ENCODE results near the gene ELN. TPM values are rescaled to one million over a fixed set of nuclear protein-coding genes. Genes with fewer than 3 reads are reported as not detected.
"Not testable (repeated sequence)": the region's sequence is repeated elsewhere in the genome, so short reads cannot be mapped to it uniquely, and the experiment has no call there.

Gene ELN
- total RNA-seq, 1 donor from 2014 or later: 41.2 TPM

DNA sequence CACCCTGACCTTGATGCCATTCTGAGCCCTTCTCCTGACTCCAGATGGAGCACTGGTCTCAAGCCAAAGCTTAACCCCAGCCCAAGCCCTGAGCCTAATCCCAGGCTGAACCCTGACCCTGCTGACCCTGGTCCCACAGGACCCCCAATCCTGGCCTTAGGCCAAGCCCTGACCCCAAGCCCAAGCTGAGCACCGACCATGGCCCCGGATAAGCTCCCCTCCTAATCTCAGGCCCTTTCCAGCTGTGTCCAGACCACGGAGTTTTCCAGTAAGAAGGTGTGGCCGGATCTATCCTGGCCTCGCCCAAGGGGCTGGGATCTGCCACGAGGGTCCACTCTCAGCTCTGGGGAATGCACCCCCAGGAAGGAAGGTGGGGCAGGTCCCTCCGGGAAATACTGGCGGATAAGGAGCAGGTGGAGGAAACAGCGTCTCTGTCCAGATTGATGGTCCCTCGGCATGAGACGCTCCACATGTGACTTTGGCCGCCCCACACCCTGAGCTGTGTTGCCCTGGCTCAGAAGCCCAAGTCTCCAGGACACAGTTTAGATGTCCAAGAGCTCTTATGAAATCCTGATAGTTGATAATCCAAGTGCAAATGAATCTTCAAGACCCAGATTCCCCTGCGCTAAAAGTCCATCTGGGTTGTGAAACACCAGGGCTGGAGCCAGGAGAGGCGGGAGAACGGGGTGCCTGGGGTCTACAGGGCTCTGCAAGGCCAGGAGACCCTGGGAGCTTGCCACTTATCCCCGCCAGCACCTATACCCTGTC is 10.4 kb downstream of the ELN start:
- intact Hi-C loops (cut with DNase I): no loop called here

DNA sequence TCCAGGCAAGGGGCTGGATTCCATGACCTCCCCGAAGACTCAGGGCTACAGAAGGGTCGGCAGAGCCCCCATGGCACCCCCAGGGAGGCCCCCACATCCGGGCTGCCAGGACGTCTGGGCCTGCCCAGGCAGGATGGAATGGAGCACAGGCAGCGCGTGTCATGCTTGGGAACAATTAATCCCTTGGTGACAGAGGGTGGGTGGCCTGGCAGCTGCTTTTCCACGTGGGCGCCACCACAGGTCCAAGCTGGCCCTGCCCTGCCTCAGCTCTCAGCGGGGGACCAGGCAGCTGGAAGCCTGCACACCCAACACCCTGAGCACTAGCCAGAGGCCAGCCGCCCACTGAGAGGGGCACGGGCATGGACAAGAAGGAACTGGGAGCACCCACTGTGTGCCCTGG is 11.4 kb downstream of the ELN start:
- intact Hi-C loops (cut with DNase I): no loop called here
- no peak for DNase-seq (ENCODE audit: low spot score)

More for the DNA sequence above, 10.4 kb downstream of the ELN start:
- DNase-seq (ENCODE audit: low spot score): no peak

DNA sequence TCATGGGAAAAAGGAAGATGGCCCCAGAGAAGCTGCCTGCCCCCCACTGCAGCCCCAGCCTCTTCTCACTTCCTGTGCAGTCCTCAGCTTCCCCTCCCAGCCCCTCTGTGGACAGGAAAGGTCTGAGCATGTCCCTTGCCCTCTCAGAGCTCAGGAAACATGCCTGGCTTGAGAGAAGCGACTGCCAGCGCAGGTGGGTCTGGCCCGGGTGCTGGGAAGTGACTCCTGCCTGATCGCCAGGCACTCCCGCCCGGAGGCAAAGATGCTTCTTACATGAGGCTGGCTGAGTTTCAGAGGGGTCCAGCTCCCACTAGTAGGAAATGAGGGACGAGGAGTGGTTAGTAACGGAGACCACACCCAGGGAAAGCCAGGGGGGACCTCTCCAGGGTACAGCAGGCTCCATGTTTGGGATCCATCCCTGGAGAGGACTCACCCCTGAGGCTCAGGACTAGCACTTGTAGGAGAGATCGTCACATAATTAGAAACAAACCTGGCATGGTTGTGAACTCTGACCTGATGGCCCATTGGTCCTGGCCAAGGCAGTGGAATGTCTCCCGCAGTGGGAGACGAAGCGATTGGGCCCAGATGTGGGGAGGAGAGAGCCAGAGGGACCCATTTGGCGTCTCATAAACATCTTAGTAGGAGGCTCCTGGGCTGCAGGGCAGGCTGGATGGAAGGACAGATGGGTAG is 12.3 kb downstream of the ELN start:
- intact Hi-C loops (cut with DNase I): no loop called here
- no peak for DNase-seq (ENCODE audit: low spot score)

DNA sequence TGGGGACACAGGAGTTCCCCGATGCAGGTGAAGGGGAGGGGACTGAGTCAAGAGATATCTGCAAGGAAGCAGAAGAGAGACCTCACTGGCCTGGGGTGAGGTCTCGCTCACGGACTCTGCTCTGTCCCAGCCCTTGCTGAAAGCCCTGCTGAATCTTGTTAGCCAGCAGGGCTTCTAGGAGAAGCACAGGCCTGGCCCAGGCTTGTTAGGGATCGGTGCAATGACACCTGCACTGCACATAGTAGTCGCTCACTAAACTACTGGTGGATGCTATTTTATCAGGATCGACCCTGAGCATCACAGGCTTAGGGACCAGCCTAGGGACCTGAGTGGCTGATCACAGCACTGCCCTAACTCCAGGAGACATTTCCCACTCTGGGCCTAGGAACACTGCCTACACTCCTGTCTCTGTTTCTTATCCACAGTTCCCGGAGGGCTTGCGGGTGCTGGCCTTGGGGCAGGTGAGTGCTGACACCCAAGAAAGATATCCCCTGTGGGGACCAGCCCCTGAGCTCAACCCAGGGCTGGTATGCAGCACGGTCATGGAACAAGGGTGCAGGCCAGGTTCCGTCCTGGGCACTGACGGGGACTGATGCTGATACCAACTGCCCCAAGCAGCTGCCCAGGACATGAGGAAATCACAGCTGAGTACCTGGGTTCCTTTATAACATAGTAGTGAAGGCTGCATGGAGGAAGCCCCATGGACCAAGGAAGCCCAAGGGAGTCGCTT is 13.0 kb downstream of the ELN start:
- DNase-seq (ENCODE audit: low spot score): no peak
- intact Hi-C loops (cut with DNase I): no loop called here

DNA sequence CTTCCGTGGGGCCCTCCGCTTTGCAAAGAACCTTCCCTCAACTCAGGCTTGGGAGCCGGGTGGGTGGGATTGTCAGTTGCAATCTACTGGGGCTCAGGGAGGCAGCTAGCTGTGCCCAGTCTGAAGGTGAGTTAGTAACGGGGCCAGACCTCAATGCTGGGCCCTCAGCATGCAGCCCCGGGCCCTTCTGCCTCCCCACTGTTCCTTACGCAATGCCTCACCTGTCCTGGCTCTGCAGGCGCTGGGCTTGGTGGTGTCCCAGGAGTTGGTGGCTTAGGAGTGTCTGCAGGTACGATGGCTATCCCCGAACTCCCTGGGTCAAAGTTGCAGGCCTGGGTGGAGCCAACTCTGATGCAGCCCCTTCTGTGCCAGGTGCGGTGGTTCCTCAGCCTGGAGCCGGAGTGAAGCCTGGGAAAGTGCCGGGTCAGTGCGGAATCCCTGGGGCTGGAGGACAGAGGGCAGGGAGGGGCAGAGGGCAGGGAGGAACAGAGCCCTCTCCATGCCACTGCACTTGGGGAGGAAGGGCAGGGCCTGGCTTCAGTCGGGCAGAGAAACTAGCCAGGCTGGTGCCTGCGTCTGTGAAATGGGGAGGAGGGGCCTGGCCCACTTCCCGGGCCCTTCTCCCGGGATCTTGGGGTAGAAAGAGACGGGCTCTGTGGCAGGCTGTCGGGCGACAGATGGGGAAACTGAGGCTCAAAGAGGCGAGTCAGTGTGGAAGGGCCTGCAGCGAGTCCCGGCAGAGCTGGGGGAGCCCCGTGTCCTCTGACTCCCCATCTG is 15.0 kb downstream of the ELN start:
- intact Hi-C loops (cut with DNase I): no loop called here

DNA sequence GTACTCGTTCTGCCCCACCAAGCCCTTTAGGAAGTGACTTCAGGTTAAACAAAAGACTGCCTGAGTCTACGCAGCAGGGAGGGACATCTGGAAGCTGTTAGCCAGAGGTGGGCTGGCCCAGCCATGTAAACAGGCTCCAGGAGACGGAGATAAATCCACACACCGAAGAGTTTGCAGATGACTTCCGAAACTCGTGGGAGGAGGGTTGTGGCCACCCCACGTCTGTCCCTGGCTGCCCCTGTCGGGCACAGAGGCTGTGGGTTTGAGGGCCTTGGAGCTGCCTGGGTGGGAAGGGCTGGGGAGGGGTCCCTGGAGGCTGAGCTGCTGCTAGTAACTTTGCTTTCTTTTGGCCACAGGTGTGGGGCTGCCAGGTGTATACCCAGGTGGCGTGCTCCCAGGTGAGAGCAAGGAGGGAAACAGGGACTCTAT is 15.6 kb downstream of the ELN start:
- intact Hi-C loops (cut with DNase I): no loop called here
- no peak for DNase-seq (ENCODE audit: low spot score)

More for the DNA sequence above, 15.0 kb downstream of the ELN start:
- DNase-seq (ENCODE audit: low spot score): no peak

DNA sequence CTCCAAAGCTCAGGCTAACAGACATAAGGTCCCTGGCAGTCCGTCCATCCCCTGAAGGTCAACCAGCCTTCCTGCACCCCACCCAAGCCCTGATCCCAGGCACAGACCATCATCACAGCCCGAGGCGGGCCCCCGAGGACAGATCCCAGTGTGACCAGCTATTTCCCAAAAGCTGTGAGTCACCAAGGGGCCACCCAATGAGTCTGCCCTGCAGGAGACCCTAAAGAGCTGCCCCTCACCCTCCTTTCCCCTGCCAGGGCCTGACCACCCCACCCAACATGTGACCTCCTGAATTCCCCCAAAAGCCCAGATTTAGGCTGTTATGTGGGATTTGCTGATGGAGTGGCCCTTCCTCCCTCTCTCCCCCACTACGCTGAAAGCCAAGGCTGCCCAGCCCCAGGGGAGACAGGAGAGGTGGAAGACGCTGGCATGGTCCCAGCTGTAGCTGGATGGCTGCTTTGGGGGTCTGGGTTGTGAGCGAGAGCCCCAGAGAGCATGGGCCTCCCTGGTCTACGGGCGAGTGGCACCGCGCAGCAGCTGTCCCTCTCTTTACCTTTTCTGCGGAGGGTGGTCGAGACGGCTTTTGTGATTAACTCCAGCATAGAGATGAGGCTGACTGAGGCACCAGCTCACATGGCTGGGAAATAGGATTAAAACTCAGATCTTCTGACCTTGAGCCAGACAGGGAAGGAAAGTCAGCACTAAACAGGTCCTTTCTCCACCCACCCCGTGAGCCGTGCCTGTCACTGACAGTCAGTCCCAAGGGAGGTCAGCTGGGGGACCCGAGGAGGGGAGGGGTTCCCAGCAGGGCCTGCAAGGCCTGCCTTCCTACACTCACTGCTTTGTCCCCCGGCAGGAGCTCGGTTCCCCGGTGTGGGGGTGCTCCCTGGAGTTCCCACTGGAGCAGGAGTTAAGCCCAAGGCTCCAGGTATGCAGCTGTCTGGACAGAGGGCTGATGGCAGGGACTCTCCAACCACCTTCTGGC is 16.7 kb downstream of the ELN start:
- no peak for DNase-seq (ENCODE audit: low spot score)
- intact Hi-C loops (cut with DNase I): no loop called here

DNA sequence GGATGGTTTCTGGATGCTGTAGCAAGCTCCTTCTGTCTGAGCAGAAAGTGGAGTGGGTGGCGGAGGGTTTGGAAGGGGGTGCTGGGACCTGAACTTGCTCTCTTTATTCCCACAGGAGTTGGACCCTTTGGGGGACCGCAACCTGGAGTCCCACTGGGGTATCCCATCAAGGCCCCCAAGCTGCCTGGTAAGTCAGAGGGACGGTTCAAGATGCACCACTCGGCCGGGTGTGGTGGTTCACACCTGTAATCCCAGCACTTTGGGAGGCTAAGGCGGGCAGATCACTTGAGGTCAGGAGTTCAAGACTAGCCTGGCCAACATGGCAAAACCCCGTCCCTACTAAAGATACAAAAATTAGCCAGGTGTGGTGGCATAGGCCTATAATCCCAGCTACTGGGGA is 18.6 kb downstream of the ELN start:
- DNase-seq (ENCODE audit: low spot score); intact Hi-C loops (cut with DNase I): not testable (repeated sequence)

DNA sequence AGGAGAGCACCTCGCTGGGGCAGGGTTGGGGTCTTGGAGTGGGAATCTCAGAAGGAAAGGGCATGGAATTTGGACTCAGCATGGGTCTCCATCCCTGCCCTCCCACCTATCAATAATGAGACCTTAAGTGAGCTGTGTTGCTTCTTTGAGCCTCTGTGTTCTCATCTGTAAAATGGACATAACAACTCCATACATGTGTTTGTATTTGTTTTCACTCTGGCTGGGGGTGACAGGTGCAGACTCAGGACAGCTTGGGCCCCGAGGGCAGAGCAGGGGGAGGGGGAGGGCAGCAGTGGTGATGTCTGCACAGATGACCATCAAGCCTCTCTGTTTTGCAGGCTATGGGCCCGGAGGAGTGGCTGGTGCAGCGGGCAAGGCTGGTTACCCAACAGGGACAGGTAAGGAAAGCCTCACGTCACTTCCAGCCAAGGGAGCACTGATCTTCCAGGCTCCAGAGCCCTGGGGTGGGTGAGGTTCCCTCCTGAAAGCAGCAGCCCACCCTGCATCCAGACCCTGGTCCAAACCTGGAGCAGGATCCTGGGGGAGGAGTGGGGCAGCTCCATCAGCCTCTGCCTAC is 19.9 kb downstream of the ELN start:
- DNase-seq (ENCODE audit: low spot score): no peak
- intact Hi-C loops (cut with DNase I): no loop called here

DNA sequence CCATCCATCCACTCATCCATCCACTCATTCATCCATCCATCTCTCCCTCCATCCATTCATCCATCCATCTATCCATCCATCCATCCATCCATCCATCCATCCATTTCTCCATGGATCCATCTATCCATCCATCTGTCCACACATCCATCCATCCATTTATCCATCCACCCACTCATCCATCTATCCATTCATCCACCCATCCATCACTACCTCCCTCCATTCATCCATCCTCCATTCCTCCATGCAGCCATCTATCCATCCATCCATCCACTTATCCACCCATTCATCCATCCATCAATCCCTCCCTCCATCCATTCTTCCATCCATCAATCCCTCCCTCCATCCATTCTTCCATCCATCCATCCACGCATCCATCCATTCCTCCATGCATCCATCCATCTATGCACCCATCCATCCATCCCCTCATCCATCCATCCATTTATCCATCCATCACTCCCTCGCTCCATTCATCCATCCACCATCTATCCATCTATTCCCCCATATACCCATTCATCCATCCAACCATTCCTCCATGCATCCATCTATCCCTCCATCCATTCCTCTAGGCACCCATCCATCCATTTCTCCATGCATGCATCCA is 21.1 kb downstream of the ELN start:
- DNase-seq (ENCODE audit: low spot score): no peak
- intact Hi-C loops (cut with DNase I): no loop called here

DNA sequence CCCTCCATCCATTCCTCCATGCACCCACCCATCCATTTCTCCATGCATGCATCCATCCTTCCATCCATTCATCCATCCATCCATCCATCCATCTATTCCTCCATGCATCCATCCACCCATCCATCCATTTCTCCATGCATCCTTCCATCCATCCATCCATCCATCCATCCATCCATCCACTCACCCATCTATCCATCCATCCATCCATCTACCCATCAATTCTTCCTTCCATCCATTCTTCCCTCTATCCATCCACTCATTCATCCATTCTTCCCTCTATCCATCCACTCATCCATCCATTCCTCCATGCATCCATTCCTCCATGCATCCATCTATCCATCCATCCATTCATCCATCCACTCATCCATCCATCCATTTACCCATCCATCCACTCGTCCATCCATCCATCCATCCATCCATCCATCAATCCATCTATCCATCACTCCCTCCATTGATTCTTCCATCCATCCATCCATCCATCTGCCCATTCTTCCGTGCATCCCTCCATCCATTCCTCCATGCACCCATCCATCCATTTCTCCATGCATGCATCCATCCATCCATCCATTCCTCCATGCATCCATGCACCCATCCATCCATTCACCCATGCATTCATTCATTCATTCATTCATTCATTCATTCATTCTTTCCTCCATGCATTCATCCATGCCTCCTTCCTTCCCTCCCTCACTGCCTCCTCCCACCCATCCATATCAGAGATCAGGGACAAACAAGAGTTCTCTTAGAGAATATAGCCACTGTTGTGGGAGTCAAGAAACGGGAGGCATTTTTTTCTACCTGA is 22.2 kb downstream of the ELN start:
- no peak for DNase-seq (ENCODE audit: low spot score)
- intact Hi-C loops (cut with DNase I): no loop called here

DNA sequence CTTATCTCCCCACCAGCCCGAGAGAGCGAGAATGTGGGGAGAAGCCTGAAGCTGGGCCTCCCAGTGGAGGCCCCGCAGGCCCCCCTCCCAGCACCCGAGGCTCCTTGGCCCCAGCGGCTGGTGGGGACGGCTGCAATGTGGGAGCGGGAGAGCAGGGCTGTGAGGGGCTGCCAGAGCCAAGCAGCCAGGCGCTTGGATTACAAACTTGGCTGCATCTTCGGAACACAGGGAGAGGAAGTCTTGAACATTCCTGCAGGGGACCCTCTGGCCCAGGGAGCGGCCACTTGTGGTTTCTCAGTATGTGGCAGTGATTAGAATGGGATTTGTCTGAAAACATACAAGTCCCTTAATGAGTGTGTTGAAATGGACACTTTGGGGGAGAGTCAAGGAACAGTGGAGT is 23.2 kb downstream of the ELN start:
- no peak for DNase-seq (ENCODE audit: low spot score)
- intact Hi-C loops (cut with DNase I): no loop called here

DNA sequence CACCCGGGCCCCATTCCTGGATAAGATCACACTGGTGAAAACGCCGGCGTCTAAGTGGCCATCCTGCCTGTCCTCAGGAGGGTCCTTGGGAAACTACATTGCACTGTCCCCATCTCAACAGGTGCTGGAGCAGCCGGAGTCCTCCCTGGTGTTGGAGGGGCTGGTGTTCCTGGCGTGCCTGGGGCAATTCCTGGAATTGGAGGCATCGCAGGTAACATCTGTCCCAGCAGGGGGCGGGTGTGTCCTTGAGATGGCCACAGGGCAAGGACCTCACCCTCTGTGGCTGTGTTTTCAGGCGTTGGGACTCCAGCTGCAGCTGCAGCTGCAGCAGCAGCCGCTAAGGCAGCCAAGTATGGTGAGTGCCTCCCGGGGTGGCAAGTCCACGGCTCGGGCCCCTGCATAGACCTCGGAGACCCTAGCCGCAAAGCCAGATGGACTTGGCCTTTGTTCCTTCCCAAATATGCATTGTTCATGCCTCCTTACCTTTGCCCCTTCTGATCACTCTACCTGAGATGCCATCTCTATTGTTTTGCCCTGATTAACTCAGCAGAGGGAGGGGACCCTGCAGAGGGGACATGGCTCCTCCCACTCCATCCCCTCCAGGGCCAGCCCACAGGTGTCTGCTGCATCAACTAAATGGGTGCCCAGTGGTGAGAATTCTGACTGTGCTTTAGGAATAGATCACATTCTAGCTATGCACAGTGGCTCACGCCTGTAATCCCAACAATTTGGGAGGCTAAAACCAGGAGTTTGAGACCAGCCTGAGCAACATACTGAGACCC is 23.8 kb downstream of the ELN start:
- intact Hi-C loops (cut with DNase I): no loop called here
- DNase-seq (ENCODE audit: low spot score): no peak

DNA sequence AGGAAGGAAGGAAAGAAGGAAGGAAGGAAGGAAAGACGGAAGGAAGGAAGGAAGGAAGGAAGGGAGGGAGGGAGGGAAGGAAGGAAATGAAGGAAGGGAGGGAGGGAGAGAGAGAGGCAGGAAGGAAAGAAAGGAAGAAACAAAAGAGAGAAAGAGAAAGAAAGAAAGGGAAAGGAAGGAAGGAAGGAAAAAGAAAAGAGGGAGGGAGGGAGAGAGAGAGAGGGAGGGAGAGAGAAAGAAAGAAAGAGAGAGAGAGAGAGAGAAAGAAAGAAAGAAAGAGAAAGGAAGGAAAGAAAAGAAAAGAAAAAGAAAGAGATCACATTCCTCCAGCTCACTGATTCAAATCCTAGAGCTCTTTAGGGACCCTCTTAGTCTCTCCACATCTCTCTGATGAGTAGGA is 24.7 kb downstream of the ELN start:
- DNase-seq (ENCODE audit: low spot score): no peak
- intact Hi-C loops (cut with DNase I): no loop called here

DNA sequence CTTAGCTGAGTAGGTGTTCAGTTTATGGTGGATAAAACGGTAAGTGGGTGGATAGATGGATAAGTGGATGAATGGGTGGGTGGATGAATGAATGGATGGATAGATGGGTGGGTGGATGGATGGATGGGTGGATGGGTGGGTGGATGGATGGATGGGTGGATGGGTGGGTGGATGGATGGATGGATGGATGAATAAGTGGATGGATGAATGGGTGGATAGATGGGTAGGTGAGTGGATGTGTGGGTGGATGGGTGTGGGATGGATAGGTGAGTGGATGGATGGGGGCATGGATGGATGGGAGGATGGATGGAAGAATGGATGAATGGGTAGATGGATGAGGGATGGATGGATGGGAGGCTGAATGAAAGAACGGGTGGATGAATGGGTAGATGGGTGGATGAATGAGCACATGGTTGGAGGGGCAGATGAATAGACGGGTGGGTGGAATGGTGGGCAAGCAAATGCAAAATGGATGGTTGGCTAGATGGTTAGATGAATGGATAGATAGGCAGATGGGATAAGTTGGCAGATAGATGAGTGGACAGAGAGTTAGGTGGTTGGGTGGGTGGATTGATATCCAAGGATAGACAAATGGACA is 25.7 kb downstream of the ELN start:
- intact Hi-C loops (cut with DNase I): no loop called here
- DNase-seq (ENCODE audit: low spot score): no peak
